ENCODE data around the gene PTPN6. TPM values are rescaled to one million over a fixed set of nuclear protein-coding genes. Genes with fewer than 3 reads are reported as not detected.

The PTPN6 gene
- total and polyA plus RNA-seq, 2 of the 13 experiments (the other 11 are each of a cell fraction or from before 2014, with no cell fraction given): 10.5 to 10.6 TPM

- TF ChIP-seq MNT (IDR thresholded peaks at IDR 0.05): no peak
- TF ChIP-seq ZXDC (CRISPR knock-in tag; IDR thresholded peaks at IDR 0.05): no peak
- TF ChIP-seq MXD3 (CRISPR knock-in tag; IDR thresholded peaks at IDR 0.05): no peak
- TF ChIP-seq MTERF4 (CRISPR knock-in tag; IDR thresholded peaks at IDR 0.05): no peak
- TF ChIP-seq KLF9 (CRISPR knock-in tag; IDR thresholded peaks at IDR 0.05; ENCODE audit: low read depth): no peak
- TF ChIP-seq SIX4 (CRISPR knock-in tag; IDR thresholded peaks at IDR 0.05): no peak
- peak; percentile 49; the same call in 1 of the 2 replicates for TF ChIP-seq SIN3A (IDR thresholded peaks at IDR 0.05; ENCODE audit: borderline replicate concordance, low read depth, low read length)
- TF ChIP-seq HOXA9 (CRISPR knock-in tag; IDR thresholded peaks at IDR 0.05; ENCODE audit: borderline replicate concordance): no peak
- TF ChIP-seq MAFG (CRISPR knock-in tag; IDR thresholded peaks at IDR 0.05): peak; percentile 93
- no peak for TF ChIP-seq ZNF841 (CRISPR knock-in tag; IDR thresholded peaks at IDR 0.05; ENCODE audit: borderline replicate concordance)
- TF ChIP-seq ZNF710 (CRISPR knock-in tag; IDR thresholded peaks at IDR 0.05; ENCODE audit: borderline replicate concordance): no peak
- no peak for TF ChIP-seq SOX6 (IDR thresholded peaks at IDR 0.05)
- TF ChIP-seq SOX6 (CRISPR knock-in tag; IDR thresholded peaks at IDR 0.05): no peak; the same call in 1 of the 2 replicates
- no peak for TF ChIP-seq SMARCC2 (IDR thresholded peaks at IDR 0.05)
- TF ChIP-seq SP5 (CRISPR knock-in tag; IDR thresholded peaks at IDR 0.05; ENCODE audit: borderline replicate concordance, low read depth): no peak
- no peak for TF ChIP-seq UBTF (CRISPR knock-in tag; IDR thresholded peaks at IDR 0.05)
- TF ChIP-seq SPEN (CRISPR knock-in tag; IDR thresholded peaks at IDR 0.05; ENCODE audit: low read depth): no peak
- no peak for TF ChIP-seq ZMYM2 (CRISPR knock-in tag; IDR thresholded peaks at IDR 0.05)
- TF ChIP-seq LCORL (IDR thresholded peaks at IDR 0.05): no peak
- TF ChIP-seq LCORL (CRISPR knock-in tag; IDR thresholded peaks at IDR 0.05): 0 out of 2 replicates have a peak, but pooled peaks have one; percentile 21
Measured at GRCh38 chr12:6961695-6962284, 10.6 kb downstream of the PTPN6 start (continued).
